ENCODE results near the gene MS4A18. TPM values are rescaled to one million over a fixed set of nuclear protein-coding genes. Genes with fewer than 3 reads are reported as not detected.

MS4A18 gene
- total and polyA plus RNA-seq, 10 of the 15 experiments (the other 5 are each of a cell fraction or from before 2014, with no cell fraction given), result not detected

DNA sequence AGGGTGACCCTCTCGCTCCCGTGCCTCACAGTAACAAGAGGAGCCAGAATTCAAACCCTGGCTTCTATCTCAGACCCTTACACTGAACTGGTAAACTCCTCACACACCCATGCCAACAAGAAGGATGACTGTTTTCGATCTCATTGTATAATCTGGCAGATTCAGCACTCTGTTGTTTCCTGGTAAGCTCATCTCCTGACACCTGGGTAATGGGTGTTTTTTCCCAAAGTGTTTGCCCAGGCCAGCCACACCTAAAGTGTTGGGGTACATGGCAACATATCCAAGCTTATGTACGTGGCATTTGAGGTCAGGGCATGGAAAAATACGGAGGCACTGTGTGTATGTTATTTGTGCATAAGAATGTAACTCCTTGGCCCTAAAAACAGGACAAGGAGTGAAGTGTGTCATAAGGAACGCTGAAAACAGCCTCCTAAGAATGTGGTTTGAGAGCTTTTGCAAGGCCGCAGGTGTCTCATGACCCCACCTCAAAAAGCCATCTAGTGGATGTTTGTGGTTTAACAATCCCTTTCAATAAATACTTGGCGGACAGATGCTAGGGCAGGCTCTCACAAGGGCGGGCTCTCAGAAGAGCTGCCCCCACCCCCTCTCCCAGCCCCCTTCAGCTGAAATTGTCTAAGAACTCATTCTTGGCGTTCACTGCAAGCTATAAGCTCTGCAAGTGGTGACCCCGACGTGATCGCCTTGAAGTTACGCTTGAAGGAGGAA lies 31.9 kb downstream of the MS4A18 start, which contains the start of gene MS4A15:
Gene MS4A15, plus strand, starts transcription at position 561 of the 726 bp plus-strand sequence. CDS start 6,867 bp downstream, outside the sequence.
- Histone ChIP-seq H3K27ac (ENCODE audit: control insufficient read depth, insufficient read depth) (no peak within 1 kb of the TSS), H3K4me3 (no peak within 1 kb of the TSS), H4K20me1 (ENCODE audit: control insufficient read depth, insufficient read depth) (no peaks in the 10 kb centered on the region), H3K36me3 (ENCODE audit: control insufficient read depth in 2 of 2, insufficient read depth in 2 of 2, low read length in 1 of 2) (no peaks in the 10 kb centered on the region), H3K4me2 (ENCODE audit: control insufficient read depth, insufficient read depth) (no peak within 1 kb of the TSS), H2AFZ (ENCODE audit: control insufficient read depth, low read depth, low read length) (peak within 1 kb of the TSS; percentile 33), H3K27me3 (replicated peaks in 1 of 2; ENCODE audit: control insufficient read depth in 2 of 2, insufficient read depth in 2 of 2, low read length in 1 of 2) (no peaks in the 10 kb centered on the region; a peak in 1 of 4 replicates), H3K9ac (ENCODE audit: control insufficient read depth, insufficient read depth, low read length) (no peak within 1 kb of the TSS), H3K79me2 (ENCODE audit: control insufficient read depth, insufficient read depth, low read length) (no peaks in the 10 kb centered on the region), H3K9me3 (replicated peaks; ENCODE audit: control insufficient read depth, insufficient read depth, low read length) (no peaks in the 10 kb centered on the region; the same call in 2 of the 3 replicates), H3K4me1 (ENCODE audit: control insufficient read depth, insufficient read depth, low read length) (peaks cover 20% of the 10 kb centered on the region)
- CTCF ChIA-PET, result interaction anchor here (0.6 to 1.7 kb wide), 18 partner anchors 9 to 412 kb away, joined by 3 to 12 read pairs (median 3); no protein-coding TSS in a partner anchor
- WGBS (ENCODE audit: insufficient coverage, insufficient replicate concordance, low lambda C conversion rate, missing lambda C conversion rate), result 27% methylated on average over 14 of the region's 14 CpGs
- DNase-seq (ENCODE audit: low read depth, low spot score) (no peak), ATAC-seq (peak; percentile 68), FAIRE-seq (no peak)
- intact Hi-C loops (cut with micrococcal nuclease; ENCODE audit: unreplicated experiment) (loop anchor here (1.0 kb wide), 1 partner anchor 270 kb away; no protein-coding TSS in a partner anchor), in situ Hi-C loops (cut with MboI) (loop anchor here (25.0 kb wide), 1 partner anchor 1569 kb away; no protein-coding TSS in a partner anchor)
- SMC1A ChIA-PET (ENCODE audit: uncharacterized antibody, unreplicated experiment), result interaction anchor here (1.0 to 1.7 kb wide), 8 partner anchors 9 to 393 kb away, joined by 3 to 12 read pairs (median 4); no protein-coding TSS in a partner anchor
- BruUV-seq (replicated peaks), result no TSS peak
- POLR2A ChIA-PET, result no interaction called here
- RAD21 ChIA-PET (ENCODE audit: unreplicated experiment), result interaction anchor here (0.8 to 1.6 kb wide), 5 partner anchors 8 to 205 kb away, joined by 3 to 7 read pairs (median 5); partner anchors contain the start of gene MS4A8
- TF ChIP-seq KLF5 (IDR thresholded peaks at IDR 0.05; ENCODE audit: partially characterized antibody) (no peak), ZNF384 (IDR thresholded peaks at IDR 0.05; ENCODE audit: borderline replicate concordance, low read depth, low read length) (no peak), SIX5 (IDR thresholded peaks at IDR 0.05; ENCODE audit: low read depth, low read length, severe bottlenecking) (no peak), NFXL1 (IDR thresholded peaks at IDR 0.05; ENCODE audit: borderline replicate concordance) (no peak), RAD21 (IDR thresholded peaks at IDR 0.05; ENCODE audit: insufficient read depth, low read depth, low read length) (peak; percentile 68), POLR2A (IDR thresholded peaks at IDR 0.05; ENCODE audit: low read depth, low read length) (no peak), TBL1XR1 (IDR thresholded peaks at IDR 0.05; ENCODE audit: low read depth, low read length) (no peak), SMC3 (IDR thresholded peaks at IDR 0.05; ENCODE audit: borderline replicate concordance, low read length) (peak; percentile 50; the same call in 1 of the 2 replicates), RAD51 (IDR thresholded peaks at IDR 0.05) (no peak), BHLHE40 (IDR thresholded peaks at IDR 0.05; ENCODE audit: borderline replicate concordance in 1 of 2, low read depth in 2 of 2, low read length in 1 of 2) (no peak)
- TF ChIP-seq, protein P1, sequence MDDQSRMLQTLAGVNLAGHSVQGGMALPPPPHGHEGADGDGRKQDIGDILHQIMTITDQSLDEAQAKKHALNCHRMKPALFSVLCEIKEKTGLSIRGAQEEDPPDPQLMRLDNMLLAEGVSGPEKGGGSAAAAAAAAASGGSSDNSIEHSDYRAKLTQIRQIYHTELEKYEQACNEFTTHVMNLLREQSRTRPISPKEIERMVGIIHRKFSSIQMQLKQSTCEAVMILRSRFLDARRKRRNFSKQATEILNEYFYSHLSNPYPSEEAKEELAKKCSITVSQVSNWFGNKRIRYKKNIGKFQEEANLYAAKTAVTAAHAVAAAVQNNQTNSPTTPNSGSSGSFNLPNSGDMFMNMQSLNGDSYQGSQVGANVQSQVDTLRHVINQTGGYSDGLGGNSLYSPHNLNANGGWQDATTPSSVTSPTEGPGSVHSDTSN (IDR thresholded peaks at IDR 0.05; ENCODE audit: insufficient replicate concordance, low read depth, low read length), result no peak
- TF ChIP-seq, protein P2, sequence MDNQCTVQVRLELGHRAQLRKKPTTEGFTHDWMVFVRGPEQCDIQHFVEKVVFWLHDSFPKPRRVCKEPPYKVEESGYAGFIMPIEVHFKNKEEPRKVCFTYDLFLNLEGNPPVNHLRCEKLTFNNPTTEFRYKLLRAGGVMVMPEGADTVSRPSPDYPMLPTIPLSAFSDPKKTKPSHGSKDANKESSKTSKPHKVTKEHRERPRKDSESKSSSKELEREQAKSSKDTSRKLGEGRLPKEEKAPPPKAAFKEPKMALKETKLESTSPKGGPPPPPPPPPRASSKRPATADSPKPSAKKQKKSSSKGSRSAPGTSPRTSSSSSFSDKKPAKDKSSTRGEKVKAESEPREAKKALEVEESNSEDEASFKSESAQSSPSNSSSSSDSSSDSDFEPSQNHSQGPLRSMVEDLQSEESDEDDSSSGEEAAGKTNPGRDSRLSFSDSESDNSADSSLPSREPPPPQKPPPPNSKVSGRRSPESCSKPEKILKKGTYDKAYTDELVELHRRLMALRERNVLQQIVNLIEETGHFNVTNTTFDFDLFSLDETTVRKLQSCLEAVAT (IDR thresholded peaks at IDR 0.05), result no peak
- TF ChIP-seq, protein P3, sequence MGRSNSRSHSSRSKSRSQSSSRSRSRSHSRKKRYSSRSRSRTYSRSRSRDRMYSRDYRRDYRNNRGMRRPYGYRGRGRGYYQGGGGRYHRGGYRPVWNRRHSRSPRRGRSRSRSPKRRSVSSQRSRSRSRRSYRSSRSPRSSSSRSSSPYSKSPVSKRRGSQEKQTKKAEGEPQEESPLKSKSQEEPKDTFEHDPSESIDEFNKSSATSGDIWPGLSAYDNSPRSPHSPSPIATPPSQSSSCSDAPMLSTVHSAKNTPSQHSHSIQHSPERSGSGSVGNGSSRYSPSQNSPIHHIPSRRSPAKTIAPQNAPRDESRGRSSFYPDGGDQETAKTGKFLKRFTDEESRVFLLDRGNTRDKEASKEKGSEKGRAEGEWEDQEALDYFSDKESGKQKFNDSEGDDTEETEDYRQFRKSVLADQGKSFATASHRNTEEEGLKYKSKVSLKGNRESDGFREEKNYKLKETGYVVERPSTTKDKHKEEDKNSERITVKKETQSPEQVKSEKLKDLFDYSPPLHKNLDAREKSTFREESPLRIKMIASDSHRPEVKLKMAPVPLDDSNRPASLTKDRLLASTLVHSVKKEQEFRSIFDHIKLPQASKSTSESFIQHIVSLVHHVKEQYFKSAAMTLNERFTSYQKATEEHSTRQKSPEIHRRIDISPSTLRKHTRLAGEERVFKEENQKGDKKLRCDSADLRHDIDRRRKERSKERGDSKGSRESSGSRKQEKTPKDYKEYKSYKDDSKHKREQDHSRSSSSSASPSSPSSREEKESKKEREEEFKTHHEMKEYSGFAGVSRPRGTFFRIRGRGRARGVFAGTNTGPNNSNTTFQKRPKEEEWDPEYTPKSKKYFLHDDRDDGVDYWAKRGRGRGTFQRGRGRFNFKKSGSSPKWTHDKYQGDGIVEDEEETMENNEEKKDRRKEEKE (IDR thresholded peaks at IDR 0.05), result no peak
- TF ChIP-seq, protein P4, sequence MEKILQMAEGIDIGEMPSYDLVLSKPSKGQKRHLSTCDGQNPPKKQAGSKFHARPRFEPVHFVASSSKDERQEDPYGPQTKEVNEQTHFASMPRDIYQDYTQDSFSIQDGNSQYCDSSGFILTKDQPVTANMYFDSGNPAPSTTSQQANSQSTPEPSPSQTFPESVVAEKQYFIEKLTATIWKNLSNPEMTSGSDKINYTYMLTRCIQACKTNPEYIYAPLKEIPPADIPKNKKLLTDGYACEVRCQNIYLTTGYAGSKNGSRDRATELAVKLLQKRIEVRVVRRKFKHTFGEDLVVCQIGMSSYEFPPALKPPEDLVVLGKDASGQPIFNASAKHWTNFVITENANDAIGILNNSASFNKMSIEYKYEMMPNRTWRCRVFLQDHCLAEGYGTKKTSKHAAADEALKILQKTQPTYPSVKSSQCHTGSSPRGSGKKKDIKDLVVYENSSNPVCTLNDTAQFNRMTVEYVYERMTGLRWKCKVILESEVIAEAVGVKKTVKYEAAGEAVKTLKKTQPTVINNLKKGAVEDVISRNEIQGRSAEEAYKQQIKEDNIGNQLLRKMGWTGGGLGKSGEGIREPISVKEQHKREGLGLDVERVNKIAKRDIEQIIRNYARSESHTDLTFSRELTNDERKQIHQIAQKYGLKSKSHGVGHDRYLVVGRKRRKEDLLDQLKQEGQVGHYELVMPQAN (conservative IDR thresholded peaks at IDR 0.05), result no peak
